NCI-H524 treated with DMSO at 0.1 percent for 48 hours (cell line): ENCODE results near the gene PLIN5.

Experiments
- DNase-seq: peaks from one replicate; lab custom pipeline; 2025; lab: John Stamatoyannopoulos, UW

Gene PLIN5

DNA sequence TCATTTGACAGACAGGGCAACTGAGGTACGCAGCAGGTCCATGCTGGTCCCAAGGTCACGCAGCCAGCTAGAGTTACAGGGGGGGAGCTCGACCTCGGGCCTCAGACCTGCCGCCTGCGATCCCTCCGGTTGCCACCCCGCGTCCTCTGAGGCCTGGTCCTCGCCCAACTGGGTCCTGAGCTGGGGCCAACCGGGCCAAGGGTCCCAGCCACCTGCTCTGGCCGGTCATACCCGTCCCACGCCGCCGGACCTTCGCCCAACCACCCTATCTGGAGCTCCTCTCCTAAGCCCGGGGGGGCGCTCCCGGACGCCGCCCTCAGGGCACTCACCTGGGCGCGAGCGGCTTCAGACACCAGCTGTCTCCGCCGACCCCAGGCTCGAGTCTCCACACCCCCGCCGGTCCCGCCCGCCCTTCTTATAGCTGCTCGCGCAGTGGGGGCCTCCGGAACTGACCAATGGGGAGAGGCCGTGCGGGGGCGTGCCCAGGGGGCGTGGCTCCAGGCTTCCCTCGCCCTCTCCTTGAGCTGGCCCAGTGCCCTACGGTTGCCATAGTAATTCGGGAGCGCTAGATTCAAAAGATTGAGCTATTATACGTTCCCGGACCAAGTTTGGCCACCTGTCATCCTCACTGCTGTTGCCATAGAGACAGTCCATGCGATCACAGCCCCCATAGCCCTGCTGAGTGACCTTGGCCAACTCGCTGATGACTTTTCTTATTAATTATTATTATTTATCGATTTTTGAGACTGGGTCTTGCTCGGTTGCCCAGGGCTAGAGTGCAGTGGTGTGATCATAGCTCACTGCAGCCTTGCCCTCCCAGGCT lies at the start of gene PLIN5:
Gene PLIN5 (minus strand): TSS at position 389 of the 823 bp plus-strand sequence. CDS start 1,150 bp downstream, outside the sequence.
- DNase-seq, result peak; percentile 91

DNA sequence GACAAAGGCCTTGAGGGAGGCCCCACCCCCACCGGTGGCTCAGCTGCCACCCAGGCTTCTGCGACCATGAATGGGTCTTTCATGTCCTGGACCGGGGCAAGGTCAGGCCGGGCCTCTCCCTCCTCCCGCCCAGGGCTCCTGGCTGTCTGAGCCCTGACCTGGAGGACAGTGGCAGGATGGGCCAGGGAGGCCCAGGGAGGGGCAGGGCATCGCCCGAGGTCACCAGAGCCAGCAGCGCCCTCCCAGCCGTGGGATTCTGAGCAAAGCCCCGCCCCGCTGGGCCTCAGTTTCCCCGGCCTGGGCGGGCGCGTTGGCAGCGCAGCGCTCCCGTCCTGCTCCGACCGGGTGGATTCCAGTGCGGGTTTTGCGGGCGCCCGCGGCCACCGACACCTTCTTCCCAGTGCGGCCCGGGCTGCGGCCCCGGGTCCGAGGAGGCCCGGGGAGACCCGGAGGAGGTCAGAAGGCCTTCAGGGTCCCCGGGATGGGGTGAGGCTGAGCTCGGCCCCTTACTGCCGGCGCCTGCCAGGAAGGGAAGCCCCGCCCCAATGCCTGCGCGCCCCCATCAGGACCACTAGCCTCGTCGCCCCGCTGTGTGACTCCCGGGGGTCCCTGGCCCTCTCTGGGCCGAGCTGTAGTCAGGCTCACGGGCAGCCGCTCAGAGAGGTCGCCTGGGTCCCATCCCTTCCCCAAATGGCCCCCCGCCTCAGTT lies 49.1 kb upstream of the PLIN5 start:
- DNase-seq, result no peak

- no peak for DNase-seq
Observed at GRCh38 chr19:4582980-4583842, 48.2 kb upstream of the PLIN5 start.

DNA sequence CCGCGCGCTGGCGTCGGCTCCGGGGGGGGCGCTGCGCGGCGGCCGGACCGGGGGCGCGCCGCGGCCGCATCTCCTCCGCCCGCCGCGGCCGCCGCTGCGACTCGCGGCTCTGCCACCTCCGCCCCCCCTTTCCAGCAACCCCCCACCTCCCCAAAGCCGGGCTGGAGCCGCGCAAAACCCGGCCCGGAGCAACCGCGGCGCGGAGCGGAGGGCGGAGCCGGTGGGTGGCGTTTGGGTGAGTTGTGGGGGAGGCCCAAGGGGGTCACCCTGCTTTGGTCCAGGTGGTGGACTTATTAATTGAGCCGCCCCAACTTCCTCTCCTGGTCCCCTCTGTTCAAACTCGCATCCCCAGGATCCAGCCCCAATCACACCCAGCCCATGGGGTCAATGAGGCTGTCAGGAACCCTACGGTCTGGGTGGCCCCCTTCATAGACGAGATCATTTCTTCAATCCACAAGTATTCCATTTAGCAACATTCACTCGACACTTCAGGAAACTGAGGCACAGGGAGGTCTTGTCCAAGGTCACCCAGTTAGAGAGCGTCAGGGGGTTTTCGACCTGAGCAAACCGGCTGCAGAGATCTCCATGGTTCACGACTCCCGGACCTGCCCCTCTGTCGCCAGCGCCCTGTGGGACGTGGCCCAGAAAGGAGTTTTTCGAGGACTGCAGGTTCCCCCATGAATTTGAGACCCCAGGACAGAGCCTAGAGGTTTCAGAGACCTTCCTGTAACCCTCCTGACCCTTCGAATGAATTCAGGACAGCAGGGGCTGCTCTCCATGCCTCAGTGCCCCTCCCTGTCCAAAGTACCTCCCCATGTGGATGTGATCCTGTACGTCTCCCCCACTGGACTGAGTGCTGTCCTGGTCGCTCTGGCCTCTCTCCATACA lies 46.9 kb upstream of the PLIN5 start:
- DNase-seq, result no peak

DNA sequence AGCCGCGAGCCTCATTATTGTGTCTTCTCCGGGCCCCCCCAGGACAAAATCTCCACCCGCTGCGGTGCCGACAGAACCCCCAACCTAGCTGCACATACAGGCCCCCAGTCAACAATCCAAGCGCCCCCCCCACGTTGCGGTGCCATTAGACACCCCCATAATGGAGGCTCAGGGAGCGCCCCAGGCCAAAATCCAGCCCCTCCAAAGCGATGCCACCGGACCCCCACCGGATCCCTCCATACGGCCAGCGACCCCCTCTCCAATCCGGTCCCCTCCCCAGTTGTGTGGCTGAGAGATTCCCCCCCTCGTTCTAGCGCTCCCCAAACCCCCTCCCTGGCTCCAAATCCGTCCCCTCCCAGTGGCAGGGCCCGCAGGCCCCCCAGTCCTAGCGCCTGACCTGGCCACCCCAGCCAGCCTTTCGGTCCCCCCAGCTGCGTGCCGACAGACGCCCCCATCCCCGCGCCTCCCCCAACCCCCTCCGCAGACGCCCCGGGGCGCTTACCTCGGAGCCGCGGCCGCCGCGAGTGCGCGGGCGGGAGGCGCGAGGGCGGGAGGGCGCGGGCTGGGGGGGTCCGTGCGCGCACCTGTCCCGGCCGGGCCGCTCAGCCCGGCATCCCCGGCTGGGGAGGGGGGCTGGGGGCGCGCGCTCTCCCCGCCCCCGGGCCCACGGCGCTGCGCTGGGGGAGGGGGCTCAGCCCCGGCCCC lies 46.1 kb upstream of the PLIN5 start:
- DNase-seq, result no peak

DNA sequence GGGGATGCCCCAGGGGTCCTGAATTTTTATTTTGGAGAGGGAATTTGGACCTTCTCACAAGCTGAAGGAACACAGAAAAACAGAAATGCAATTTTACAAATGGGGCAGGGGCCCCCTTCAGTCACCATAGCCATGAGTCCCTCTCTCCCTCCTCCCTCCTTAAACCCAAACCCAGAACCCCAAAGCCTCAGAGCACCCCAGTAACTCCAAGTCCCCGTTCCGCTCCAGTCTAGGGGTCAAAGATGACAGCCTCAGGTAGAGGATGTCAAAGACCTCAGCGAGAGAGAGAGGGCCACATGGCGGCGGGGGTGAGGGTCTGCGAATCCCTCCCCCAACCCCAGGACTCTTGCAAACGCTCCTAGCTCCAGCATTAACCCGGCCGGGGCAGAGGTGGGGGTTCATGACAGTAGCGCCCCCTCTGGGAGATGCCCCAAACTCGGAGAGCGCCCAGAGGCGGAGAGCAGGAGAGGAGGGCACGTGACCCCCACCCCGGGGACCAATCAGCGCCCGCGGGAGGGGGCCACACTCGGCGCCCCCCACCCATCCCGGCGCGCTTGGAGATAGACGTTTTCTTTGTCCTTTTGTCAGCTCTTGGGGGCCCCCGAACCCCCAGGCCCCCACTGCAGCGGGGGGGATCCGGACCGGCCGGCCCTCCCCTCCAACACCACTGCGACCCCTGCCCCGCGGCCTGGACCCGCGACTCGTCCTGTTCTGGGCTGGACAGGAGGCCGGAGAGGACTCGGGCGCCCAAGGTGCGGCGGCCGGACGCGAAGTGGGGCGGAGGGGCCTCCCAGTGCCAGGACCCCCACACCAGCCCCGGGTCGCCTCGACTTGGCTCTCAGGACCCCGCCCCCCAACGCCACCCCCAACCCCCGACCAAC lies 45.2 kb upstream of the PLIN5 start:
- DNase-seq, result no peak

GRCh38 chr19:4579389-4579788 lies 44.4 kb upstream of the PLIN5 start:
- no peak for DNase-seq

- no peak for DNase-seq
Observed at GRCh38 chr19:4578552-4579248, 43.7 kb upstream of the PLIN5 start.

GRCh38 chr19:4577020-4577782 lies 42.2 kb upstream of the PLIN5 start:
- DNase-seq, result no peak

GRCh38 chr19:4576016-4576933 lies 41.3 kb upstream of the PLIN5 start:
- DNase-seq, result no peak

- no peak for DNase-seq
Observed at GRCh38 chr19:4575267-4576015, 40.4 kb upstream of the PLIN5 start.

DNA sequence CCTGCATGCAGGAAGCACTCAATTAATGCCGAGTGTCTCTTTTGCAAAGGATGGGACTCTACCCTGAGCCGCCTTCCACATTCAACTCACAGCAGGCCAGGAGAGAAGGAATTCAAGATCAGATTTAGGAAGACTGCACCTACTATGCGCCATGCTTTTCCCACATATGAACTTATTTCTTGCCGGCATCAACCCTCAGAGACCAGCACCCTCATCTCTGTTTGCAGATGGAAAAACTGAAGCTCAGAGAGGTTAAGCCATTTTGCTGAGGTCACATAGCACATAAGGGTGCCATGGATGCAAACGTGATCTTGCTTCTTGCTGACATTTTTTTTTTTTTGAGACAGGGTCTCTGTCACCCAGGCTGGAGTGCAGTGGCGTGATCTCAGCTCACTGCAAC lies 38.7 kb upstream of the PLIN5 start:
- no peak for DNase-seq

- DNase-seq, result no peak
Observed at GRCh38 chr19:4571305-4571917, 36.4 kb upstream of the PLIN5 start.

GRCh38 chr19:4570916-4571304 lies 35.9 kb upstream of the PLIN5 start:
- no peak for DNase-seq

DNA sequence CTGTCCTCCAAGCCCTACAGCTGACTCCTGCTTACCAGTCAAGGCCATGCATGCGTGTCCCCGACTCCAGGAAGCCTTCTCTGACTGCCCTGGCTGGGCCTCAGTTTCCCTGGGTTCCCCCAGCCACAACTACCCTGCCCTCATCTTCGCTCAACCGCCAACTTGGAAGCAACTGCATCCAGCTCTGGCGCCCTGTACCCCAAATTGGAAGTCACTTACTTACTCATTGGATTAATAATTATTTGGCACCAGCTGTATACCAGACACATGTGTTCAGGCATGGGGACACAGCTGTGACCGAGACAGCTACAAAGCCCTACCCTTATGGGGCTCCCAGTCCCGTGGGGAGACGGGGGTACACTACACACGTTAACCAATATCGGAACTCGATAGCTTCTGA lies 35.4 kb upstream of the PLIN5 start:
- DNase-seq, result no peak

DNA sequence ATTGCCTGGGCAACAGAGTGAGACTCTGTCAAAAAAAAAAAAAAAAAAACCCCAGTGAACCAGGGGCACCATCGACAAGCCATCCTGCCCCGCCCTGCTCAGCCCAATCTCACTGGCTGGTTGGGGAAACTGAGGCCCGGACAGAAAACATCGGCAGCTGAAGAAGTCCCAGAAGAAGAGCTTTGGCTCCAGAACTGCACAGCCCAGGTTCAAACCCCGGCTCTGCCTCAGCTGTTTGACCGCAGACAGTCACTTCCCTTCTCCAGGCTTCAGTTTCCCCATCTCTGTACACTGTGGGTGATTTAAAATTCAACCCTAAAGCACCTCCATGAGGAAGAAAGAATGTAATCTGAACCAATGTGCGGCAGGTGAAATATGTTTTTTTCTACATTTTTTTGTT lies 33.9 kb upstream of the PLIN5 start:
- no peak for DNase-seq
